HG03025 (cell line): Measurements from ENCODE around the gene DHX30.
"Not testable (repeated sequence)": the region's sequence is repeated elsewhere in the genome, so short reads cannot be mapped to it uniquely, and the experiment has no call there.

Source experiments
- ATAC-seq: cut with Tn5 transposase; IDR thresholded peaks from one replicate; pipeline ENCODE4 v1.9.1; 2021; ENCODE audit warnings: mild to moderate bottlenecking, moderate library complexity; ENCODE audit not compliant: unreplicated experiment, low FRiP score

The DHX30 gene

DNA sequence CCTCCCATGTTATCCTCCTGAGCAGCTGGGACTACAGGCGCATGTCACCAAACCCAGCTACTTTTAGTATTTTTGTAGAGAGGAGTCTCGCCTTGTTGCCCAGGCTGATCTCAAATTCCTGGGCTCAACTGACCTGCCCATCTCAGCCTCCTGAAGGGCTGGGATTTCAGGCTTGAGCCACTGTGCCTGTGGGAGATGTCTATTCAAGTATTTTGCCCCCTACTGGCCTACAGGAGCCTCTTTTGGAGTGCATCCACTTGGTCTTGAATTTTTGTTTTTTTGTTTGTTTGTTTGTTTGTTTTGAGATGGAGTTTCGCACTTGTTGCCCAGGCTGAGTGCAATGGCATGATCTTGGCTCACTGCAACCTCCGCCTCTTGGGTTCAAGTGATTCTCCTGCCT is 3.2 kb upstream of the DHX30 start:
- no peak for ATAC-seq

DNA sequence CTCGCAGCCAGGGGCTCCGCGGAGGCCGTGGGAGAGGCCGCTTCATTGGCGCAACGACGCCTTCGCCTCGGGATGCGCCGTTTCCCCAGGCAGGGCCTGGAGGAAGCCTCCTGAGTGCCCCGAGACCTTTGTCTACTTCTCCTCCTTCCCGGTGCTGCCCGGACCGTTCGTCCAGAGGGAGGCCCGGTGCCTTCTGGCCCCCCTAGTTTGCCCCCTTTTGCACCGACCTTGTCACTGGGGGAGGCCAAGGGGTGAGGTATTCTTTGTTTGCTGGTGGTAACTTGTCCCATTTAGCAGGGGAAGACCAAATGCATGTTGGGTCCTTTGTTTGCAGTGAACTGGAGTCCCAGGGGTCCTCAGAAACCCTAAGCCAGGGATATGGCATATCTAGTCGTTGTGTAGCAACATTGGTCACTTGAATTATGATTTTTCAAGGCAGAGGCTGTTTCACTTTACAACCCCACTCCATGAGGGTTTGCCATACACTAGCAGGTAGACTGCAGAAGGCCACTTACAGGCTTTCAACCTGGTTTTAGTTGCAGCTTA is 615 bp downstream of the DHX30 start:
- no peak for ATAC-seq

DNA sequence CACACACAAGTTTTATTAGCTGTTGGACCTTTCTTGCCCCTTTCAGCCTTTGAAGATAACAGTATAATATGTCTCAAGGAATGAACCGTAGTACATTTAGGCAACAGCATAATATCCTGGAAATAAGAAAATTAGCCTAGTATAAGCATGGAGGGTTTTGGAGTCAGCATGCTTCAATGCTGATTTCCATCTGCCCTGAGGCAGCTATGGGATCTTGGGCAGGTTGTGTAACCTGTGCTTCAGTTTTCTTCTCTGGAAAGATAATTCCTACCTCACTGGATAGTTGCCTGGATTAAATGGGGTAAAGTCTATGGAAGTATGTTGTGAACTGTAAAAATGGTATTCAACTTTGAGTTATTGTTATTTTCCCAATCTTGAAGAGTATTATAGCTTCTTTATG is 1.6 kb downstream of the DHX30 start:
- ATAC-seq = no peak

DNA sequence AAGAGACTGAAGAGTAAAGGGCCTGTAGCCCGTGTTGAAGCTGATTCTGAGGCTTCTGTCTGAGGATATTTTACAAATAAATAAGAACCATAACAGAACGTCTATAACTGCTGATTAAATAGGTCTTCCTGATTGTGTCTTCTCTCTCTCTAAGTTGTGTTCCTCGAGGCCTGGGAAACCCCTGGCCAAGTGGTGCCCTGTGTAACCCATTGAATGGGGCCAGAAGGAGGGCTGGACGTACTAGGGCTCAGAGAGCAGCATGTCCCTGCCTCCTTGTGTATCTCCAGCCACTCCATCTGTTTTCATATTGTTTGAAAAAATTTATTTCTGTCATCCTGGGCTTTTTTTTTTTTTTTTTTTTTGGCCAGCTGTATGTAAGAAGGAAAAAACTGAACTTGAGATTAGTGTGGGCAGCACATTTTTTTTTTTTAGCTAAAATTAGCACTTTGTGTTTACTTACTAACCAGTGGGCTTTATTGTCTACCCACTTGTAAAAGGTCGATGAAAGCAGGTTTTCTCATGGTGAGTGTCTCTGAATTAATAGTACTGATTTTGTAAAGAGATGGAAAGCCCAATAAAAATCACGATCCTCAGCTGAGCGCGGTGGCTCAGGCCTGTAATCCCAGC is 10.7 kb downstream of the DHX30 start:
- ATAC-seq = no peak

DNA sequence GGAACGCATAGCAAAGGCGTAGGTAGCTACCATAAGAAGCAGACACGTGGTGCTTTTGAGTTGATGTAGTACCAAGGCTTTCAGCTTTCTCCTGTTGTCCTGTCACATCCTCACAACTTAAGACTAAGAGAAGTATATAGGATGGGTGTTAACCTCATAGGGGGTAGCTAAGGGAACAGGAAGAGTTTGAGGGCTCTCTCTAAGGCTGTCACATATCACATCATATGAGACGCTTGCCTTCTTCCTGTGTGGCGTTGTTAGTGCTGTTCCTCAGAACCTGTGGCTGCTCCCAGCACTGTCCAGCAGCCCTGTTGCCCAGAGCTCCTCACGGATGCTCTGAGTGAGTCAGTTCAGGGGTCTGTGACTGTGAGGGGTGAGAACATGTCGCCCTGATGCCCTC is 14.7 kb downstream of the DHX30 start:
- ATAC-seq = no peak

DNA sequence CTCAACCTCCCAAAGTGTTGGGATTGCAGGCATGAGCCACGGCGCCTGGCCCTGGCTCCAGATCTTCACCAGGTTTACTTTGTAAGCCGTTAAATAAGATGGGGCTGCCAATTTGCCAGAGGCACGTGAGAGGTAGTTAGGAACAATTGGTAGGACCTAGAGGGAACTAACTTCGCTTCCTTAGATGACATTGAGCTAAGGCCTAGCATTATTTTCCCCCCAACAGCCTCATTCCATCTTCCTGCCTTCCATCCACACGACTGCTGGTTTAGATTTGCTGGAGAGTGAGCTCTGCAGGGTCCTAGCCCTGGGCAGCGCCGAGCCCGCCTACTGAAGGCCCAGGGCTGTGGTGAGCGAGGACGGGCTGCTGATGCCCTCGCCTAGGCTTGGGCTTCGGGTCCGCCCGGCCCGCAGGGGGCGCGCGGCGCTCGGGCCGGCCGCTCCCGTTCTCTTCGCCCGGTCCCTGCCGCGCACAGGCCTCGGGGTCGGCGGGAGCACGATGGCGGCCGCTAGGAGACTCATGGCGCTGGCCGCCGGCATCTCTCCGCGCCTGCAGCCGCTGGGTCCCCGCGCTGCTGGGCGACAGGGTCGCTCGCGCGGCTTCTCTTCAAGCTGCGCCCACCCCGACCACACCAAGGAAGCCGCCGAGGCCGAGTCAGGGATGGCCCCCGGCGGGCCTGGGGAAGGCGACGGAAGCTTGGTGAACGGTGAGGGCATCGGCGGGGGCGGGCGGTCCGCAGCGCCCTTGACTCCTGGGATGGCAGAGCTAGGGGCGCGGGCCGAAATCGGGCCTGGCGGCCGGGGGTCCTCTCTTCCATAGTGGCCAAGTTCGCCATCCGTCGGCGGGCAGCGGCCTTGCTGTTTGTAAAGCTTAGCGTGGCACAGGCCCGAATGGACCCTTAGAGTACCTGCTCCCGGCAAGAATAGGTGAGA is 21.9 kb downstream of the DHX30 start:
- peak; percentile 85 for ATAC-seq

DNA sequence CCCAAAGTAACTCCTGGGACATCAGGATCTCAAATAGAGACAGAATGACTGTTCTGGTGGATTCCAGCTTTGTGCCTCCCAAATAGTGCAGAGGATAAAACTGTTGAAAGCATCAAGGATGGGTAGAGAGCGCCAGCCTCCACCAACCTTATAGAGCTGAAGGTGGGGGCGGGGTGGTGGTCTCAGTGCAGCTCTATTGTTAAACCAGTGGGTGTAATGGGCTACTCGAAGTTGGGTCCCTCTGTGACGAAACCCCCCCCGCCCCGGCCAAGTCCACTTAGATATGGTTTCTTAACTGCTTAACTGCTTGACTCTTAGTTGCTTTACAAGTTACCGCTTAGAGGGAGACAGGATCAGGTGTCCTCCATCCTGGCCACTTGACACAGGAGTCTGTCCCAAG is 22.7 kb downstream of the DHX30 start:
- ATAC-seq = no peak

DNA sequence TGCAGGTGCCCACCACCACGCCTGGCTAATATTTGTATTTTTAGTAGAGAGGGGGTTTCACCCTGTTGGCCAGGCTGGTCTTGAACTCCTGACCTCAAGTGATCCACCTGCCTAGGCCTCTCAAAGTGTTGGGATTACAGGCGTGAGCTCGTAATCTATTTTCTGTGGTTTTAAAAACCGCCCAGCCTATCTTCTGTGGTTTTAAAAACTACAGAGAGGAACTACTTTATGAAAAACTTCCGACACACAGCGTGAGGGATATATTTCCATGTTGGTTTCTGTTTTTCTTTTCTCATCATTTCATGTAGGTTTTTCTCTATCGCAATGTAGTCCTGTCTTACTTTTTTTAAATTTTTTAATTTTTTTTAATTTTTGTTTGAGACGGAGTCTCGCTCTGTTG is 26.5 kb downstream of the DHX30 start:
- ATAC-seq = not testable (repeated sequence)

DNA sequence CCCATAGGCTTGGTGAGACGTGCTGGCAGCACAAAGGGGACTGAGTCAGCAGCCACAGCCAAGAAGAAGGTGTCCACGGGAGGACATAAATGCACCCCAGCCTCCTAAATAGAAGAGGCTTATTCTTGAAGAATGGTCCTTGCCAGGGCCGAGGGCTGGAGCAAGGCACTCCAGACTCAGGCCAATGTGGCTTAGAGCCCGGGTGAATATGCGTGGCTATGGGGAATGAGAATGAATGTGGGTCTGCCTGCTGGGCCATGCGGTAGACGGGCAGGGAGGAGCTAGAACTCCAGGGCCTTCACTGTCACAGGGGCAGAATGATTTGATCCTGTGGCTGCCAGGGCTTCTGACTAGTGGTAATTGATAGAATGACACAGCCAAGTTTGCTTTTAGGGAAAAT is 34.0 kb downstream of the DHX30 start:
- ATAC-seq = no peak

DNA sequence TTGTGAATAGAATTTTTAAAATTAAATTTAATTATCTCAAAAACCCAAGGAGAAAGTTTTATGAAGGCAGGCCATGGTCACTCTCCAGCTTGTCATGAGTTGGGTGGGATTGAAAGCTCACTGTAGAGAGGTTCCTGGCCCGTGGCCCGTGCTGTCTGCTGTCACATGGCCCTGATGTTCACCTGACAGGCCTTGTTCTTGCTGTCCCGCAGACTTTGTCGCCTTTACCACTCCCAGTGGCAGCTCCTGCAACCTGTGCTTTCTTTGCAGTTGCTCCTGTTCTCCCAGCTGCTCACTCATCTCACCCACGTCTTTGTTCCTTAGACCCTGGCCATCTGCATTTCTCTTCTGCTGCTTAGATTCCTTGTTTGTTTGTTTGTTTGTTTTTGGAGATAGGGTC is 35.6 kb downstream of the DHX30 start:
- no peak for ATAC-seq

DNA sequence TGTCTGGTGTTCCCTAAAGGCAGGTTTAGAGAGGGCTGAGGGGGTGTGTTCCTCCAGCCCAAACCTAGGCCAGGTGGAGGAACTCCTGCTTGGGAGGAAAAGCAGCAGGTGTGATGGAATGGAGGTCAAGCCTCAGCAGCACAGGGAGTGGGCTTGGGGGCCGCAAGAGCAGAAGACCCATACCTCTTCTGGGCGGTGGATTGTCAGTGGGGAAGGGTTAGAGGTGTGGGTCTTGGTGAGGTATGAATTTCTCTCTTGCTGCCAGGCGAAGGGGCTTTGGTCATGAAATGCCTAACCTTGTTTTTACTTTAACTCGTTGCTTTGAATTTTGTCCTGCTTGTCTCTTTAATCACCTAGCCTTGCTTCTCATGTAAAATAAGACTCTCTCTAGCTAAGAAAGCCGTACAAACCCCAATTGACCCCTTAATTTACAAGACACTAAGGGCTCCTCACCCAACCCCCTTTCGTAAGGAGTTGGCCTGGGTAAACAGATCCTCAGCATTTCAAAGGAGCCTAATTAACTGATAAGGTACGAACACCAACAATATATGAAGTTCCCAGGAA is 38.9 kb downstream of the DHX30 start:
- ATAC-seq = no peak

DNA sequence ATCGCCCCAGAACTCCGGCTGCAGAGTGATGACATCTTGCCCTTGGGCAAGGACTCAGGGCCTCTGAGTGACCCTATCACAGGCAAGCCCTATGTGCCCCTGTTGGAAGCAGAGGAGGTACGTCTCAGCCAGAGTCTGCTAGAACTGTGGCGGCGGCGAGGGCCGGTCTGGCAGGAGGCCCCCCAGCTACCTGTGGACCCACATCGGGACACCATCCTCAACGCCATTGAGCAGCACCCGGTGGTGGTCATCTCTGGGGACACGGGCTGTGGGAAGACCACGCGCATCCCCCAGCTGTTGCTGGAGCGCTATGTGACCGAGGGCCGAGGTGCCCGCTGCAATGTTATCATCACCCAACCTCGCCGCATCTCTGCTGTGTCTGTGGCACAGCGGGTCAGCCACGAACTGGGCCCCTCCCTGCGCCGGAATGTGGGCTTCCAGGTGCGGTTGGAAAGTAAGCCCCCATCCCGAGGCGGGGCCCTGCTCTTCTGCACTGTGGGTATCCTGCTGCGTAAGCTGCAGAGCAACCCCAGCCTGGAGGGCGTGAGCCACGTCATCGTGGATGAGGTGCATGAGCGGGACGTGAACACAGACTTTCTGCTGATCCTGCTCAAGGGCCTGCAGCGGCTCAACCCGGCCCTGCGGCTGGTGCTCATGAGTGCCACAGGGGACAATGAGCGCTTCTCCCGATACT is 43.4 kb downstream of the DHX30 start:
- ATAC-seq = no peak

DNA sequence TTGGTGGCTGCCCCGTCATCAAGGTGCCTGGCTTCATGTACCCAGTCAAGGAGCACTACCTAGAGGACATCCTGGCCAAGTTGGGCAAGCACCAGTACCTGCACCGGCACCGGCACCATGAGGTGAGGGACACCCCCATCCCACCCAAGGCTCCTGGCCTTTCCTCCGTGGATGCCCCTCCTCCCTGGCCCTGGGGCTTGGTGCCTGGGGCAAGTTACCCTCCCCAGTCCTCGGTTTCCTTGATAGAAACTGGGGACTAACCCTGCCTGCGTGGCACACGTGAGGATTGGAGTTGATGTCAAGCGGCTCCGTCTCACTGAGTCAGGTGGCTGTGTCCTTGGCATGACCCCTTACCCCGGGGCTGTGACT is 43.9 kb downstream of the DHX30 start:
- ATAC-seq = no peak

DNA sequence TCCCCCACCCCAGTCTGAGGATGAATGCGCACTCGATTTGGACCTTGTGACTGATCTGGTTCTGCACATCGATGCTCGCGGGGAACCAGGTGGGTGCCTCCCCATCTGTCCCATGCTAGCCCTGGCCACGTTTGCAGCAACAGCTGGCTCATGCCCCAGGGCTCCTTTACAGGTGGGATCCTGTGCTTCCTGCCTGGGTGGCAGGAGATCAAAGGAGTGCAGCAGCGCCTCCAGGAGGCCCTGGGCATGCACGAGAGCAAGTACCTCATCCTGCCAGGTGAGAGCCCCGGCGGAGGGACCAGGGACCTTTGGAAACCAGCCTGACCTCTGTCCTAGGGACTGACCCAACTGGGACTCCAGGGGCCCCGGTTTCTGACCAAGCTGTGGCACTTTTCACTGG is 44.3 kb downstream of the DHX30 start:
- ATAC-seq = no peak

DNA sequence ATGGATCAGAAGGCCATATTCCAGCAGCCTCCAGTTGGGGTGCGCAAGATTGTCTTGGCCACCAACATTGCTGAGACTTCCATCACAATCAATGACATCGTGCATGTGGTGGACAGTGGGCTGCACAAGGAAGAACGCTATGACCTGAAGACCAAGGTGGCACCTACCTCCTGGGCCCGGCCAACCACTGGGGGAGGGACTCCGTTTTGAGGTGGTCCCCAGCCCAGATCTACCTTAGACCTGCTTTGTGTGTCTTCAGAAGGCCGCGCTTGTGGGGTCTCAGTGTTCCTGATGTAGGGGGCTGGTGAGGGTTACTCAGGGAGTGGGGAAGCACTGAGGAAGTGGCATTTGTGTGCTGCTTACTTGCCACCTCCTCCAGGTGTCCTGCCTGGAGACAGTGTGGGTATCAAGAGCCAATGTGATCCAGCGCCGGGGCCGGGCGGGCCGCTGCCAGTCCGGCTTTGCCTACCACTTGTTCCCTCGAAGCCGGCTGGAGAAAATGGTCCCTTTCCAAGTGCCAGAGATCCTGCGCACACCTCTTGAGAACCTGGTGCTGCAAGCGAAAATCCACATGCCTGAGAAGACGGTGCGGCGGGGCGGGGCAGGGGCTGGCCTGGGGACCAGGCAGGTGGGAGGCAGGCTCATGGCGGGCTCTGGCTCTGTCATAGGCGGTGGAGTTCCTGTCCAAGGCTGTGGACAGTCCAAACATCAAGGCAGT is 45.0 kb downstream of the DHX30 start:
- ATAC-seq = no peak

DNA sequence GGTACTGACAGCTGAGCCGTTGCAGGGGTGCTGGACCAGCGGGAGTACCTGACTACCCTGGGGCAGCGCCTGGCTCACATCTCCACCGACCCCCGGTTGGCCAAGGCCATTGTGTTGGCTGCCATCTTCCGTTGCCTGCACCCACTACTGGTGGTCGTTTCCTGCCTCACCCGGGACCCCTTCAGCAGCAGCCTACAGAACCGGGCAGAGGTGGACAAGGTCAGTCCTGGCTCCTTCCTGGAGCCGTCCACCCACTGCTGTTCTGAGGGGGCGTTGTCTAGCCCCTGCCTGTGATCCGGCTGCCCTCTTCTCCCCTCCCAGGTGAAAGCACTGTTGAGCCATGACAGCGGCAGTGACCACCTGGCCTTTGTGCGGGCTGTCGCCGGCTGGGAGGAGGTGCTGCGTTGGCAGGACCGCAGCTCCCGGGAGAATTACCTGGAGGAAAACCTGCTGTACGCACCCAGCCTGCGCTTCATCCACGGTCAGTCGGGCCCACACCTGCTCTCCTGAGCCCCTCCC is 45.7 kb downstream of the DHX30 start:
- ATAC-seq = no peak

DNA sequence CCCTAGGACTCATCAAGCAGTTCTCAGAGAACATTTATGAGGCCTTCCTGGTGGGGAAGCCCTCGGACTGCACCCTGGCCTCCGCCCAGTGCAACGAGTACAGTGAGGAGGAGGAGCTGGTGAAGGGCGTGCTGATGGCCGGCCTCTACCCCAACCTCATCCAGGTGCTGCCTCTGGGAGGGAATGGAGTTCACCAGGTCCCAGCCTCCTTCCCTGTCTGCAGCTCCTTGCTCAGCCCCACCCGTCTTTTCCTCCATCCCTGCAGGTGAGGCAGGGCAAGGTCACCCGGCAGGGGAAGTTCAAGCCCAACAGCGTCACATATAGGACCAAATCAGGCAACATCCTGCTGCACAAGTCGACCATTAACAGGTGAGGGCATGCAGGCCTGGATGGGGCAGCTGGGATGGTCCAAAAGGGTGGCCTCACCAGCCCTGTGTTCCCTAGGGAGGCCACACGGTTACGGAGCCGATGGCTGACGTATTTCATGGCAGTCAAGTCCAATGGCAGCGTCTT is 46.3 kb downstream of the DHX30 start:
- ATAC-seq = no peak

DNA sequence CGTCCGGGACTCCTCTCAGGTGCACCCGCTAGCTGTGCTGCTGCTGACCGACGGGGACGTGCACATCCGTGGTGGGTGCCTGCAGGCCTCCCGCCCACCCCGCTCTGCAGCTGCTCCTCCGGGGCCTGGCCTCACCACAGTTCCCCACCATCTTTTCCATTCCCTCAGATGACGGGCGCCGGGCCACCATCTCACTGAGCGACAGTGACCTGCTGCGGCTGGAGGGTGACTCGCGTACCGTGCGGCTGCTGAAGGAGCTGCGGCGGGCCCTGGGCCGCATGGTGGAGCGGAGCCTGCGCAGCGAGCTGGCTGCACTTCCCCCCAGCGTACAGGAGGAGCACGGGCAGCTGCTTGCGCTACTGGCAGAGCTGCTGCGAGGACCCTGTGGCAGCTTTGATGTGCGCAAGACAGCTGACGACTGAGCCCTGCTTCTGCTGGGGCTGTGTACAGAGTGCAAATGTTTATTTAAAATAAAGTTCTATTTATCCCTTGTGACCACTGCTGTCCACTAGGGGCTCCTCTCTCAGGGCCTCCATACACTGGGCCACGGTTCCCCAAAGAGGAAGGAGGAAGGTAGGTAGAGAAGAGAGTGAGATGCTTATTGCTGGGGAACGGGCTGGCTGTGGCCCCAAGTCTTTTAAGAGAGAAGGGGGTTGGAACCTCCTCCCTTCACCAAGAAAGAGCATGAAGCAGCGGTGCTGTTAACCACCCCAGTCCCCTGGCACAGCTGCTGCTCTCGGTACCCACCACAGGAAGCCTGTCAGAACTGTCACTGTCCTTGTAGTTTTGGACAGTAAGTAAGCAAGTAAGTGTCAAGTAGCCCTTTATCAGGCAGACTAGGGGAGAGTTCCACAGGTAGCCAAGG is 47.0 kb downstream of the DHX30 start:
- ATAC-seq = no peak
